Measurements from ENCODE around the gene HORMAD2.

The HORMAD2 gene

GRCh38 chr22:30121960-30122359 is 41.7 kb downstream of the HORMAD2 start:
- no peak overlapping the region for H3K4me3 ChIP-seq (ENCODE audit: low read length)
- no peak for TF ChIP-seq CTCF (conservative IDR thresholded peaks at IDR 0.05; ENCODE audit: low read length)
- no peak for DNase-seq (ENCODE audit: low read depth)

- no peak for TF ChIP-seq CTCF (conservative IDR thresholded peaks at IDR 0.05; ENCODE audit: low read length)
- no peak for DNase-seq (ENCODE audit: low read depth)
- H3K4me3 ChIP-seq (ENCODE audit: low read length), result no peak overlapping the region
These were observed 43.2 kb downstream of the HORMAD2 start for GRCh38 chr22:30123463-30123862.

- TF ChIP-seq CTCF (conservative IDR thresholded peaks at IDR 0.05; ENCODE audit: low read length), result no peak
- DNase-seq (ENCODE audit: low read depth), result peak; percentile 45
- no peak overlapping the region for H3K4me3 ChIP-seq (ENCODE audit: low read length)
These were observed 47.5 kb downstream of the HORMAD2 start for GRCh38 chr22:30127749-30128166.

GRCh38 chr22:30128511-30128910 is 48.2 kb downstream of the HORMAD2 start:
- TF ChIP-seq CTCF (conservative IDR thresholded peaks at IDR 0.05; ENCODE audit: low read length), result no peak
- no peak for DNase-seq (ENCODE audit: low read depth)
- H3K4me3 ChIP-seq (ENCODE audit: low read length), result no peak overlapping the region

- DNase-seq (ENCODE audit: low read depth), result no peak
- H3K4me3 ChIP-seq (ENCODE audit: low read length), result no peak overlapping the region
- no peak for TF ChIP-seq CTCF (conservative IDR thresholded peaks at IDR 0.05; ENCODE audit: low read length)
These were observed 49.4 kb downstream of the HORMAD2 start for GRCh38 chr22:30129636-30130035.

GRCh38 chr22:30132290-30132996 is 52.2 kb downstream of the HORMAD2 start:
- no peak for DNase-seq (ENCODE audit: low read depth)
- no peak for TF ChIP-seq CTCF (conservative IDR thresholded peaks at IDR 0.05; ENCODE audit: low read length)

GRCh38 chr22:30140414-30140813 is 60.1 kb downstream of the HORMAD2 start:
- TF ChIP-seq CTCF (conservative IDR thresholded peaks at IDR 0.05; ENCODE audit: low read length), result no peak
- DNase-seq (ENCODE audit: low read depth), result no peak
- H3K4me3 ChIP-seq (ENCODE audit: low read length), result no peak overlapping the region

More at GRCh38 chr22:30132290-30132996, 52.2 kb downstream of the HORMAD2 start:
- no peak overlapping the region for H3K4me3 ChIP-seq (ENCODE audit: low read length)
